ENCODE results near the gene OR6K3. TPM values are rescaled to one million over a fixed set of nuclear protein-coding genes. Genes with fewer than 3 reads are reported as not detected.
"Not testable (repeated sequence)": the region's sequence is repeated elsewhere in the genome, so short reads cannot be mapped to it uniquely, and the experiment has no call there.

The OR6K3 gene
- not detected for total RNA-seq
- long read RNA-seq, result 0 reads

GRCh38 chr1:158720620-158721019 is at the start of gene OR6K3:
Gene OR6K3, minus strand, starts transcription at chr1:158720720. Its CDS starts 2,605 bp downstream, at chr1:158718115.
- DNase-seq (no peak), ATAC-seq (ENCODE audit: poor library complexity) (no peak)
- intact Hi-C loops (cut with DNase I), result no loop called here

GRCh38 chr1:158754420-158754819 is 33.9 kb upstream of the OR6K3 start, which contains the start of gene OR6K6:
Gene OR6K6, plus strand, starts transcription at chr1:158754720. Its CDS starts 168 bp downstream, at chr1:158754888.
- intact Hi-C loops (cut with DNase I), result no loop called here
- no peak for ATAC-seq (ENCODE audit: poor library complexity)
- no peak for DNase-seq

DNA sequence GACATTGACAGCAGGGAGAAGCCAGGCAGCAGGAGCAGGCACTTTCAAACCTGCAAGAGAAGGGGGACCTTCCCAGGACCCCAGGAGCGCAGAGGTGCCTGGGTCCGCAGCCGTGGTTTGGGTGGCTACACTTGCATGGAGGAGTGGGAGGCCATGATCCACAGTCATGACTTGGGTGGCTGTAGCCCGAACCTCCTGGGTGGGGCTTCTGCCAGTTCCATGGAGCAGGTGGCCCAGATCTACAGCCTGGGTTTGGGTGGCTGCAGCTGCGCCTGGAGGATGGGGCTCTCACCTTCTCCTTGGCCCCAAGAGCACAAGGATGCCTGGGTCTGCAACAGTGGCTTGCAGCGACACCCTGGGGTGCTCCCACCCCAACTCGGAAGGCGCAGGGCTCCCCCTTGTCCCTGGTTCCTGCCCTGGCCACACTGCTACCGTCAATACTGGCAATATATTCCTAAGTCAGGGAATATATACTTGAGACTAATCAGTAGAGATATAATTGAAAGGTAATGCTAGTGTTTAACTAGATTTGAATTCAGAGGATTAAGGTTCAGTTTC is 31.7 kb upstream of the OR6K3 start:
- intact Hi-C loops (cut with DNase I), result no loop called here
- ATAC-seq (ENCODE audit: poor library complexity) (no peak), DNase-seq (no peak)

DNA sequence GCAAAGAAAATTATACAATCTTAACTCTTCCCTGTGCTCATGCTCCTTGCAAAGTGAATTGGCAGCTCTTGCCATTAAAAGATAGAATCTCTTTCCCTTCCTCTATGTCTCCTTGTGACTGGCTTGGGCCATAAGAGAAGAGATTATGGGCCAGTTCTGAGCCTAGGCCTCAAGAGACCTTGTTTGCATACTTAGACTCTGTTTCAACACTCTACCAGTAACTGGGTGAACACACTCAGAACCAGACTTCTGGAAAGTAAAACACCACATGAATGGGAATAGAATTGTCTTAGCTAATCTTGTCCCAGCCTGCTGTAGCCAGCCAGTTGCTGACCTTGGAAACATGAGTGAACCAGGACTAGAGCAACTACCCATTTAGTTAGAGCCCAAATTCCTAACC is 15.3 kb upstream of the OR6K3 start:
- intact Hi-C loops (cut with DNase I), result no loop called here
- no peak for DNase-seq

DNA sequence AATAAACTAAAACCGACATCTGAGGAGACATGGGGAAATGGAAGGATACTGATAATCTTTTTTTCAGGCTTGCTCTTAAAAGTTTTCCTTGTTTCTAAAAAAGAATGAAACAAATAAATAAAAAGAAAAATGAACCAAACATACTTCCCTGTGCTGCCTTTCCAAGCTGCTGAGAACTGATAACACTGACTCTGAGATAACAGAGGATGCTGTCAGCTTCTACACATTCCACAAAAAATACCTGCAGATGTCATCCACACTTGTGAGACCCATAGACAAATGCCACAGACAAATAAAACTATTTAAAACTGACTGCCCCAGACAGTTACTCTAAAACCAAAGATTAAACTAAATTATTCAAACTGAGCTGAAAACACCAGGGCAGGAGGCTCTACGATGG is 12.0 kb upstream of the OR6K3 start:
- DNase-seq (no peak), ATAC-seq (ENCODE audit: poor library complexity) (no peak)
- intact Hi-C loops (cut with DNase I), result no loop called here

More for the DNA sequence above, 15.3 kb upstream of the OR6K3 start:
- ATAC-seq (ENCODE audit: poor library complexity), result no peak

- ATAC-seq (ENCODE audit: poor library complexity) (no peak), DNase-seq (no peak)
- intact Hi-C loops (cut with DNase I), result no loop called here
Observed at GRCh38 chr1:158731707-158732106, 11.2 kb upstream of the OR6K3 start.

DNA sequence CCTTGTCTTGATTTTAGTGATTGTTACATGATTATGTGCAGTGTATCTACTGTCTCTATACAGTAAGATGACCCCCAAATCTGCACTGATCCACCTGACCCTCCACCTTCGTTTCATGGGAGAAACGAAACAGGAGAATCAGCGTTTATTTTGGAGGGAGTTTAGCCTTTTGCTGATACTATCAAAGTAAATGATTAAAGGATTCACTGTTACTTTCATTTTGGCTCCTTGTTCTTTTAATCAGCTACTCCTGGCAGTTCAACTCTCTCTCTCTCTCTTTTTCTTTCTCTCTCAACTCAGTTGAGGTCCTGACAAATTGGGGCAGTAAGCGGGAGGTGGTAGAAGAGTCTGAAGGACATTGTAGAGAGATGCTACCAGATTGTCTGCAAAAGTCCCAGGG is 9.9 kb upstream of the OR6K3 start:
- DNase-seq (no peak), ATAC-seq (ENCODE audit: poor library complexity) (no peak)
- intact Hi-C loops (cut with DNase I), result no loop called here

DNA sequence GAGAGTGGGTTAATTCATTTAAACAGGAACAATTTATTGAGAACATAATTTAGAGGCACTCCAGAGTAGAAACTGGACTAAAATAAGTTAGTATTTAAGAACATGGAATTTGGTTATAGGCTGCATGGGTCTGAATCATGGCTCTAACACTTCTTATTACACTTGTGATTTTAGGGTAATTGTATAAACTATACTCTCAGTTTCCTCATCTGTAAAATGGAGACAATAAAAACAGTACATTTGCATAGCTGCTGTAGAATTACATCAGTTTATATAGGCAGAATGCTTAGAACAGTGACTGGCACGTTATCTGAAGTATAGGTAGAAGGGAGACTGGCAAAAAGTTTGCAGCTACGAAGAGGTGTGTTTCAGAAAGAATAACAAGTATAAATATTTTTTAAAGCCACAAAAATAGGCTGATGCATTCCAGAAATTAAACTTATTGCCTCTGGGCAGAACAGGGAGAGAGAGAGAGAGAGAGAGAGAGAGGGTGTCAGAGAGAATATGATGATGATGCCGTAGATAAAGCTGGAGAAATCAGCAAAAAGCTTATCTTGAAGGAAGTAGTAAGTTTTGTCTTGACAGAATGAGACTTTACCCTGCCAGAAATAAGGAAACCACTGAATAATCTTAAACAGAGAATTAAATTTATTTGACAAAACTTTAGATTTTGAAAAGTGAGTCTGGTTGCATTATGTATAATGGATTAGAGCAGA is 8.1 kb upstream of the OR6K3 start:
- DNase-seq (no peak), ATAC-seq (ENCODE audit: poor library complexity) (no peak)
- intact Hi-C loops (cut with DNase I), result no loop called here

DNA sequence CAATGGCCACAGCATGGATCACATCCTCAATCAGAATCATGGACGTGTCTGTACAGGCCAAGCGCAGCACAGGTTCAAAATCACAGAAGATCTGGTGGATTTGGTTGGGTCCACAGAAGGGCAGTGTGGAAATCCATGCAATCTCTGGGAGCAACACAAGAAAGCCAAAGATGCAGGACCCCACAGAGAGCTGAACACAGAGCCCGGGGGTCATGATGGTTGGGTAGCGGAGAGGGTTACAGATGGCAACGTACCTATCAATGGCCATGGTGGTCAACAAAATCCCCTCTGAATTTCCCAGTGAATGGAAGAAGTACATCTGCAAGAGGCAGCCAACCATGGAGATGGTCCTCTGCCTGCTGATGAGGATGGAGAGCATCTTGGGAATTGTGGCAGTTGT is 3.9 kb upstream of the OR6K3 start:
- ATAC-seq (ENCODE audit: poor library complexity) (no peak), DNase-seq (no peak)
- intact Hi-C loops (cut with DNase I), result no loop called here

DNA sequence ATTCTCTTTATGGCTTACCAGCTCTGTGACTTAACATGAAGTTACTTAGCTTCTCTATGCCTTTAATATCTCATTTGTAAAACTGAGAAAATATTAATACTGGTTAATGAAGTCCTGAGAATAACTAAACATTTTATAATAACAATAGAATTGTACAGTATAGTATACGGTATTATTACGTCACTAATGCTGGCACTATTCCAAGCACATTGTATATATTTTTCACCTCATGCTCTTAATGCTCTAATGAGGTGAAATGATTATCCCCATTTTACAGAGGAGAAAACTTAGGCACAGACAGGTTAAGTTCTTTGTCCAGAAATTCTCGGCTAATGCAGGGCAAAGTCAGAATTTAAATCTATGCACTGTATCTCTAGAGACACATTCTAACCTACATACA is 856 bp downstream of the OR6K3 start:
- DNase-seq (no peak), ATAC-seq (ENCODE audit: poor library complexity) (no peak)
- intact Hi-C loops (cut with DNase I), result no loop called here

DNA sequence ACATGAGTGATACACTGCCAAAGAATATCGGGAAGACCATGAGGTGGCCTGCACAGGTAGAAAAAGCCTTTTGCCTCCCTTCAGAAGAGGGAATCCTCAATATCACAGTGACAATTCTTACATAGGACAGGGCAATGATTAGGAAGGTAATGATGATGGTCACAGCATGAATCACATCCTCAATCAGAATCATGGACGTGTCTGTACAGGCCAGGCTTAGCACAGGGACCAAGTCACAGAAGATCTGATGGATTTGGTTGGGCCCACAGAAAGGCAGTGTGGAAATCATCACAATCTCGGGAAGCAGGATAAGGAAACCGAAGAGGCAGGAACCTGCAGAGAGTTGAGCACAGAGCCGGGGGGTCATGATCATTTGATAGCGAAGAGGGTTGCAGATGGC is 3.2 kb downstream of the OR6K3 start:
- intact Hi-C loops (cut with DNase I), result no loop called here
- no peak for DNase-seq
- ATAC-seq (ENCODE audit: poor library complexity), result no peak

- intact Hi-C loops (cut with DNase I), result no loop called here
- DNase-seq (no peak), ATAC-seq (ENCODE audit: poor library complexity) (no peak)
Observed at GRCh38 chr1:158716335-158716734, 4.2 kb downstream of the OR6K3 start.

DNA sequence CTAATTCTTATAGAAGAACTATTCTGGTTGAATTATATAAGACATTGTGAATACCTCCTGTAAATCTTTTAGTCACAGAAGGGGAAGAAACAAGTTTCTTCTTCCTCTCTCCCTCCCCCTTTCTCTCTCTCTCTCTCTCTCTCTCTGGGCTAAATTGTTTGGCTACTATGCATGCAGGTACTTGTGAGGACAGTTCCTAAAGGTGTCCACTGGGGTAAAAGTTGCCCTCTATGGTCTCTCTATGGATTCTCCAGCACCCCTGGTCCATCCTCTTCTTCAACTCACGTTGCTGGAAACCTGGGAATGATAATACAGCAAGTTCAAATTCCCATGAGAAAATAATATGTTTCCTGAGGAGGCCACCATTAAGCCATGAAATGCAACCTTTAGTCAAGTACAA is 5.8 kb downstream of the OR6K3 start:
- intact Hi-C loops (cut with DNase I), result no loop called here
- DNase-seq (no peak), ATAC-seq (ENCODE audit: poor library complexity) (no peak)

GRCh38 chr1:158711098-158711497 is 9.4 kb downstream of the OR6K3 start:
- DNase-seq (no peak), ATAC-seq (ENCODE audit: poor library complexity) (no peak)
- intact Hi-C loops (cut with DNase I), result no loop called here

DNA sequence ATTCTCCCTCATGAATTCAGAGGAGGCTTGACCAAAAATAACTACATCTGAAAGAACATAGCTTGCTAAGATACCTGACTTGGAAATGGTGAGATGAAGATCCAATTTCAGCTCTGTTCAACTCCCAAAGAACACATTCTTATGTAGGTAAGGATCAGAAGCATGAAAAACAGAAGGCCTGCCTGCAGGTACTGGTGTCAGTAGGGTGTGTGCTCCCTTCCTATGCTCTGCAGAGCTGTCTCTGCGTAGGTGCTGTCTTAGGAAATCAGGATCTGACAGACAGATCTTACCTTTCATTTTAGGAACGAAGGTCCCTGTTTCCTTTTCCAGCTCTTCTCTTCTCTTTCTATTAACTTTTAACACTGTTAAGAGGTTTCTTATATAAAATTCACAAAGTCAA is 14.4 kb downstream of the OR6K3 start:
- no peak for DNase-seq
- no peak for ATAC-seq (ENCODE audit: poor library complexity)
- intact Hi-C loops (cut with DNase I), result no loop called here

- no peak for DNase-seq
- ATAC-seq (ENCODE audit: poor library complexity), result no peak
- intact Hi-C loops (cut with DNase I), result no loop called here
Observed at GRCh38 chr1:158700552-158700951, 20.0 kb downstream of the OR6K3 start, which contains the start of gene OR6K2. Gene OR6K2, minus strand, starts transcription at chr1:158700652. Its CDS starts 0 bp downstream, at chr1:158700652.

DNA sequence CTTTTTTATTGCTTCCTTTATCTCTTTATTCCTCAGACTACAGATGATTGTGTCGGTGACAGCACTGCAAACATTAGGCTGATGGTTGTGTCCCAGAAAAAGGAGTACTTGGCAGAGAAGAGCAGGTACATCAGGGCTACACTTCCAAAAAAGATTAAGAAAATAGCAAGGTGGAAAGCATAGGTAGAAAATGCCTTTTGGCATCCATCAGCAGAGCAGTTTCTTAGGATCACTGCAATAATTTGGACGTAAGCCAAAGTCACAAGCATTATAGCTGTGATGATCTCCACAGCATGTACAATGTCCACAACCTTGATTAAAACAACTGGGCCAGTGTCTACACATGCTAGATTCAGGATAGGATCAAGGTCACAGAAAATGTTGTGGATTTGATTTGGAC is 25.9 kb downstream of the OR6K3 start:
- intact Hi-C loops (cut with DNase I), result no loop called here
- no peak for ATAC-seq (ENCODE audit: poor library complexity)
- no peak for DNase-seq

GRCh38 chr1:158692356-158692755 is 28.2 kb downstream of the OR6K3 start:
- DNase-seq (no peak), ATAC-seq (ENCODE audit: poor library complexity) (no peak)
- intact Hi-C loops (cut with DNase I), result no loop called here

GRCh38 chr1:158691907-158692306 is 28.6 kb downstream of the OR6K3 start:
- ATAC-seq (ENCODE audit: poor library complexity), result no peak
- no peak for DNase-seq
- intact Hi-C loops (cut with DNase I), result no loop called here

DNA sequence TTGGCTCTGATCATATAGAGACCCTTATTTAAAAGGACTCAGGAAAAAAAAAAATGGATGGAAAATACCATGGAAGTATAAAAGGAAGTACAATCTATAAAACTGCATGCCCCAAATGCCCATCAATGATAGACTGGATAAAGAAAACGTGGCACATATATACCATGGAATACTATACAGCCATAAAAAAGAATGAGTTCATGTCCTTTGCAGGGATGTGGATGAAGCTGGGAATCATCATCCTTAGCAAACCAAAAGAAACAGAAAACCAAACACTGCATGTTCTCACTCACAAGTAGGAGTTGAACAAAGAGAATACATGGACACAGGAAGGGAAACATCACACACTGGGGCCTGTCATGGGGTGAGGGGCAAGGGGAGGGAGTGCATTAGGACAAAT is 29.4 kb downstream of the OR6K3 start:
- ATAC-seq (ENCODE audit: poor library complexity); intact Hi-C loops (cut with DNase I); DNase-seq: not testable (repeated sequence)

DNA sequence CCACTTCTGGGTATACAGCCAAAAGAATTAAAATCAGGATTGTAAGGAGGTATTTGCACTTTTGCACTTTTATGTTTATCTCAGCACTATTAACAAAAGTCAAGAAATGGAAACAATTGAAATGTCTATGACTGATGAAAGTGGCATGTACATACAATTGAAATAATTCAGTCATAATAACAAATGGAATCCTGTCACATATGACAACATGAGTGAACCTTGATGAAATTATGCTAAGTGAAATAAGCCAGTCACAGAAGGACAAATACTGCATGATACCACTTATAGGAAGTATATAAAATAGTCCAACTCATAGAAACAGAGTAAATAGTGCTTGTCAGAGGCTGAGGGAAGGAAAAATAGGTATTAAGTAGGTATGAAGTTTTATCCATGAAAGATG is 30.6 kb downstream of the OR6K3 start:
- no peak for ATAC-seq (ENCODE audit: poor library complexity)
- DNase-seq, result no peak
- intact Hi-C loops (cut with DNase I), result no loop called here

Measured in Right ventricle myocardium superior (tissue), 1 donor.